H1 (cell line): ENCODE results near the gene STAG2. TPM values are rescaled to one million over a fixed set of nuclear protein-coding genes. Genes with fewer than 3 reads are reported as not detected.

ENCODE experiments used
- CTCF ChIA-PET: fragments of 300-600 bp; sonication (Branson Sonifier 250); formaldehyde crosslinking; loops from one replicate; lab custom pipeline; 2021; ENCODE audit not compliant: partially characterized antibody; lab: Charles Lee
- POLR2A ChIA-PET: fragments of 300-600 bp; sonication (Branson Sonifier 250); formaldehyde crosslinking; loops from one replicate; lab custom pipeline; 2021; ENCODE audit warnings: inconsistent platforms; ENCODE audit not compliant: partially characterized antibody; lab: Charles Lee
- DNase-seq, 2 experiments: peaks; one replicate each; pipeline versions ENCODE4 v3.0.0 to v3.0.0-alpha.2; 2010 to 2022; ENCODE audit warnings: low spot score in 2 of 2, low read depth in 1 of 2, mixed read lengths in 1 of 2
- FAIRE-seq: peaks from 2 replicates; lab custom pipeline; 2011; peaks lifted over from hg19 to GRCh38; lab: Jason Lieb, UNC
- H2AFZ ChIP-seq: 2 replicates; pipeline ENCODE4 v1.8.1; 2012; ENCODE audit warnings: low read length, inconsistent platforms
- H2AK5ac ChIP-seq: 2 replicates; pipeline ENCODE4 v1.6.1; 2013; ENCODE audit warnings: low read depth, low read length
- H2BK120ac ChIP-seq: replicated peaks from 2 replicates; pipeline ENCODE3; 2013; ENCODE audit warnings: low read depth, low read length, inconsistent platforms
- H2BK12ac ChIP-seq: 2 replicates; pipeline ENCODE4 v1.6.1; 2013; ENCODE audit warnings: low read depth, low read length
- H2BK15ac ChIP-seq: 2 replicates; pipeline ENCODE4 v1.6.1; 2013; ENCODE audit warnings: low read length
- H2BK20ac ChIP-seq: 2 replicates; pipeline ENCODE4 v1.6.1; 2013; ENCODE audit warnings: low read length
- H2BK5ac ChIP-seq: 2 replicates; pipeline ENCODE4 v1.6.1; 2013; ENCODE audit warnings: low read depth, low read length
- H3K14ac ChIP-seq: 2 replicates; pipeline ENCODE4 v1.6.1; 2013; ENCODE audit warnings: inconsistent platforms; ENCODE audit not compliant: insufficient read length
- H3K18ac ChIP-seq: 2 replicates; pipeline ENCODE4 v1.6.1; 2013; ENCODE audit warnings: low read length; ENCODE audit errors: extremely low read depth
- H3K23ac ChIP-seq: 2 replicates; pipeline ENCODE4 v1.6.1; 2013; ENCODE audit warnings: inconsistent platforms; ENCODE audit not compliant: insufficient read length
- H3K23me2 ChIP-seq: 2 replicates; pipeline ENCODE4 v1.6.1; 2013; ENCODE audit warnings: low read depth, low read length
- H3K27ac ChIP-seq: 2 replicates; pipeline ENCODE4 v1.6.1; 2011; ENCODE audit warnings: low read depth, low read length, inconsistent platforms
- H3K27me3 ChIP-seq, 4 experiments: replicated peaks in 1 of 4; 1 replicate in 1 of 4; 2 replicates in 3 of 4; pipeline versions ENCODE4 v1.6.1 to v1.8.1; 2011 to 2013; ENCODE audit warnings: low read length in 3 of 4, mild to moderate bottlenecking in 3 of 4, inconsistent platforms in 2 of 4, mixed read lengths in 2 of 4, moderate library complexity in 1 of 4; ENCODE audit not compliant: control insufficient read depth in 3 of 4, insufficient read depth in 3 of 4; ENCODE audit errors: extremely low read depth in 1 of 4
- H3K36me3 ChIP-seq, 4 experiments: 2 replicates each; pipeline versions ENCODE4 v1.6.1 to v1.8.1; 2011 to 2013; ENCODE audit warnings: mild to moderate bottlenecking in 4 of 4, low read length in 3 of 4, moderate library complexity in 2 of 4, control low read depth in 1 of 4, inconsistent platforms in 1 of 4; ENCODE audit not compliant: insufficient read depth in 4 of 4, control insufficient read depth in 2 of 4
- H3K4ac ChIP-seq: replicated peaks from 2 replicates; pipeline ENCODE3; 2013; ENCODE audit warnings: low read length, low read depth, mixed read lengths, inconsistent platforms; ENCODE audit not compliant: insufficient read length
- H3K4me1 ChIP-seq, 4 experiments: replicated peaks in 1 of 4; 1 replicate in 1 of 4; 2 replicates in 3 of 4; pipeline versions ENCODE4 v1.6.1 to v1.8.1; 2011 to 2013; ENCODE audit warnings: low read length in 3 of 4, inconsistent platforms in 2 of 4, mixed read lengths in 1 of 4; ENCODE audit not compliant: insufficient read depth in 4 of 4, control insufficient read depth in 3 of 4
- H3K4me2 ChIP-seq, 2 experiments: 2 replicates each; pipeline versions ENCODE4 v1.6.1 to v1.8.1; 2011 to 2013; ENCODE audit warnings: low read depth in 2 of 2, low read length in 2 of 2, control low read depth in 1 of 2, inconsistent platforms in 1 of 2, mild to moderate bottlenecking in 1 of 2; ENCODE audit not compliant: insufficient read depth in 1 of 2
- H3K4me3 ChIP-seq, 4 experiments: fragments of 200-600, 300-600 bp in 1 of 4; sonication (generic), shearing (Covaris generic), sonication (Bioruptor Twin) in 1 of 4; 2 replicates each; pipeline versions ENCODE4 v1.5.1 to v1.8.1; 2011 to 2016; ENCODE audit warnings: low read length in 4 of 4, low read depth in 3 of 4, control low read depth in 2 of 4, inconsistent platforms in 2 of 4, mild to moderate bottlenecking in 2 of 4, mixed read lengths in 1 of 4, moderate library complexity in 1 of 4; ENCODE audit not compliant: insufficient read depth in 2 of 4; ENCODE audit errors: extremely low read depth in 1 of 4
- H3K56ac ChIP-seq: replicated peaks from 2 replicates; pipeline ENCODE3; 2013; ENCODE audit warnings: low read depth, mild to moderate bottlenecking, mixed read lengths, low read length, inconsistent platforms; ENCODE audit not compliant: insufficient read length
- H3K79me1 ChIP-seq: 2 replicates; pipeline ENCODE4 v1.6.1; 2013; ENCODE audit warnings: low read depth, low read length, control low read depth
- H3K79me2 ChIP-seq, 2 experiments: 2 replicates each; pipeline versions ENCODE4 v1.6.1 to v1.8.1; 2012 to 2013; ENCODE audit warnings: low read length in 2 of 2, mild to moderate bottlenecking in 2 of 2, inconsistent platforms in 1 of 2; ENCODE audit not compliant: insufficient read depth in 2 of 2, control insufficient read depth in 1 of 2
- H3K9ac ChIP-seq, 4 experiments: replicated peaks in 1 of 4; 1 replicate in 1 of 4; 2 replicates in 3 of 4; pipeline versions ENCODE4 v1.6.1 to v1.8.1; 2011 to 2013; ENCODE audit warnings: low read depth in 3 of 4, low read length in 3 of 4, control low read depth in 2 of 4, mild to moderate bottlenecking in 2 of 4, moderate library complexity in 2 of 4, inconsistent platforms in 1 of 4; ENCODE audit errors: extremely low read depth in 1 of 4
- H3K9me3 ChIP-seq, 2 experiments: 2 replicates each; pipeline versions ENCODE4 v1.6.1 to v1.8.1; 2012 to 2013; ENCODE audit warnings: mild to moderate bottlenecking in 2 of 2, moderate library complexity in 2 of 2, control low read depth in 1 of 2, inconsistent platforms in 1 of 2, low read depth in 1 of 2, low read length in 1 of 2, mixed read lengths in 1 of 2; ENCODE audit not compliant: insufficient read depth in 2 of 2
- H4K20me1 ChIP-seq, 2 experiments: replicated peaks in 1 of 2; 2 replicates each; pipeline versions ENCODE3 to v1.8.1; 2011 to 2013; ENCODE audit warnings: inconsistent platforms in 2 of 2, low read length in 2 of 2, mild to moderate bottlenecking in 1 of 2; ENCODE audit not compliant: insufficient read depth in 2 of 2, control insufficient read depth in 1 of 2
- H4K5ac ChIP-seq: 2 replicates; pipeline ENCODE4 v1.6.1; 2013; ENCODE audit warnings: low read length, low read depth, mixed read lengths, inconsistent platforms; ENCODE audit not compliant: insufficient read length
- H4K8ac ChIP-seq: 2 replicates; pipeline ENCODE4 v1.8.0; 2013; ENCODE audit warnings: mild to moderate bottlenecking, moderate library complexity, low read length, inconsistent platforms; ENCODE audit not compliant: insufficient read depth; ENCODE audit errors: extremely low read depth
- H4K91ac ChIP-seq: replicated peaks from 2 replicates; pipeline ENCODE3; 2013; ENCODE audit warnings: low read length, mixed read lengths, inconsistent platforms; ENCODE audit not compliant: insufficient read length
- BRCA1 ChIP-seq: IDR thresholded peaks from 2 replicates; pipeline ENCODE4 v1.6.1; 2012; ENCODE audit warnings: low read depth, low read length, improper control_type of control experiment
- CREB1 ChIP-seq: IDR thresholded peaks from 2 replicates; pipeline ENCODE4 v1.6.1; 2012; ENCODE audit warnings: inconsistent platforms
- EZH2 ChIP-seq: fragments of 200-600 bp; sonication (generic); IDR thresholded peaks from 2 replicates; pipeline ENCODE4 v1.7.1; 2012; ENCODE audit warnings: low read depth, mild to moderate bottlenecking, moderate library complexity, low read length, inconsistent platforms; ENCODE audit not compliant: severe bottlenecking
- JUN ChIP-seq: IDR thresholded peaks from 2 replicates; pipeline ENCODE4 v1.6.1; 2011; ENCODE audit warnings: low read depth, mild to moderate bottlenecking, improper control_type of control experiment, low read length
- POLR2AphosphoS5 ChIP-seq: IDR thresholded peaks from 2 replicates; pipeline ENCODE4 v1.6.1; 2011; ENCODE audit warnings: low read depth, low read length
- POU5F1 ChIP-seq: IDR thresholded peaks from 2 replicates; pipeline ENCODE4 v1.6.1; 2011; ENCODE audit warnings: low read depth, mild to moderate bottlenecking, low read length, moderate library complexity
- TAF1 ChIP-seq: IDR thresholded peaks from 2 replicates; pipeline ENCODE4 v1.6.1; 2011; ENCODE audit warnings: mild to moderate bottlenecking, low read depth, low read length
- ZNF274 ChIP-seq: IDR thresholded peaks from 2 replicates; pipeline ENCODE4 v1.7.0; 2012; ENCODE audit warnings: low read length, borderline replicate concordance; ENCODE audit errors: extremely low read depth
- WGBS, 2 experiments: shearing (Covaris generic) in 1 of 2; methylation state at CpG; one replicate each; pipeline versions ENCODE4 v1.1.6 to v1.1.7; 2013 to 2015; ENCODE audit warnings: low lambda C conversion rate in 2 of 2, mixed read lengths in 2 of 2, inconsistent platforms in 1 of 2, low coverage in 1 of 2, missing lambda C conversion rate in 1 of 2; ENCODE audit not compliant: insufficient replicate concordance in 2 of 2, insufficient coverage in 1 of 2, insufficient read length in 1 of 2; ENCODE audit errors: extremely low coverage in 1 of 2, missing lambda C conversion rate in 1 of 2; 5-methylcytosine and 5-hydroxymethylcytosine counted together
- polyA plus RNA-seq, 7 experiments: library from polyadenylated mRNA; depleted of rRNA in 3 of 7; stranded (reverse) in 5 of 7; unstranded in 2 of 7; fragments of >200 nt in 5 of 7; fragments of 200-250 nt in 2 of 7; gene quantifications; 1 replicate in 5 of 7; 2 replicates in 1 of 7; 4 replicates in 1 of 7; pipeline versions ENCODE4 v1.2.1 to v1.2.3, GENCODE V29; 2011 to 2013; ENCODE audit warnings: missing spikeins in 2 of 7, mixed read lengths in 2 of 7
- total RNA-seq: library from RNA; stranded (reverse); fragmentation: NEBNext Ultra II Directional; extraction: Animal tissue kit (Norgen Biotek cat#: 25700); gene quantifications from 2 replicates; pipeline ENCODE4 v1.2.1, GENCODE V29; 2021

The STAG2 gene
- total and polyA plus RNA-seq, 2 of the 8 experiments (the other 6 are each of a cell fraction or from before 2014, with no cell fraction given), result 20.3 to 94.9 TPM

DNA sequence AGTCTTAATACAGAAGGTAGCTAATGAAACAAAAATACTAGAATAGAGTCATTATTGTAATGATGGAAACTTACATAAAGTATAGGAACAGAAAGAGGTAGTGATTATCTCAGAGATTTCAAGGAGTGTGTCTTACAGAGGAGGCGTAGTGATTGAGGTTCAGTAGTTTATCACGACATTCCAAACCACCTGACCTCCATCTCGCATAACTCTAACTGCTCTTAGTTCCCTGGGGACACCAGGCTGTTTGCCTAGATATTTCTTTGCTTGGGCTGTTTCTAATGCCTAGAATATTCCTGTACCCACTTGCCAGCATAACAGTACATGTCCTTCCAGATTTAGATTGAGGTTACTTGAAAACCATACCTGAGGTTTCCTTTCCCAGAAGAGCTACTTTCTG lies 29.1 kb downstream of the STAG2 start:
- no peaks in the 10 kb centered on the region for H3K23me2 ChIP-seq
- H3K79me2 ChIP-seq, result peaks cover 4 to 93% of the 10 kb centered on the region in 2 experiments; a peak in 3 of 4 replicates
- no peak overlapping the region for H2AK5ac ChIP-seq
- H3K4me3 ChIP-seq, result no peak overlapping the region
- TF ChIP-seq CREB1, result no peak
- no peak for TF ChIP-seq POU5F1
- TF ChIP-seq ZNF274, result no peak
- no peak for TF ChIP-seq JUN
- TF ChIP-seq TAF1, result no peak
- no peak for TF ChIP-seq POLR2AphosphoS5
- TF ChIP-seq BRCA1, result no peak
- no peak for TF ChIP-seq EZH2
- no peaks in the 10 kb centered on the region for H3K27me3 ChIP-seq
- H3K4me1 ChIP-seq, result peaks cover 0 to 4% (median 0%) of the 10 kb centered on the region in 4 experiments; a peak in 1 of 7 replicates
- no peak overlapping the region for H2BK120ac ChIP-seq
- peaks cover 1 to 9% of the 10 kb centered on the region in 2 experiments for H4K20me1 ChIP-seq
- H2AFZ ChIP-seq, result no peak overlapping the region
- no peak overlapping the region for H3K18ac ChIP-seq
- no peak overlapping the region for H4K91ac ChIP-seq
- ChIA-PET POLR2A (no interaction called here), CTCF (interaction anchor here (0.6 kb wide), 1 partner anchor 25 kb away, joined by 3 read pairs; no protein-coding TSS in a partner anchor)
- H3K27ac ChIP-seq, result no peak overlapping the region
- no peak overlapping the region for H3K23ac ChIP-seq
- no peak overlapping the region for H3K14ac ChIP-seq
- WGBS, 2 experiments, result 84% methylated on average over 3 of the region's 3 CpGs; no CpG with 5 or more reads in 1 of the 2 experiments
- H4K8ac ChIP-seq, result no peak overlapping the region
- H3K4me2 ChIP-seq, result no peak overlapping the region
- H2BK20ac ChIP-seq, result no peak overlapping the region
- H3K79me1 ChIP-seq, result no peaks in the 10 kb centered on the region; the same call in 1 of the 2 replicates
- no peaks in the 10 kb centered on the region for H3K9me3 ChIP-seq
- no peak overlapping the region for H2BK5ac ChIP-seq
- no peaks in the 10 kb centered on the region for H3K36me3 ChIP-seq
- no peak overlapping the region for H3K4ac ChIP-seq
- no peak overlapping the region for H3K9ac ChIP-seq
- no peak overlapping the region for H2BK12ac ChIP-seq
- no peak overlapping the region for H3K56ac ChIP-seq
- no peak for DNase-seq
- no peak overlapping the region for H2BK15ac ChIP-seq
- H4K5ac ChIP-seq, result no peak overlapping the region
- no peak for FAIRE-seq
